Astrocyte of the cerebellum (primary cell): ENCODE measurements around the gene ARHGAP10.

ENCODE experiments used
- DNase-seq: peaks from one replicate; pipeline ENCODE4 v3.0.0-alpha.2; 2011; ENCODE audit warnings: low read depth
- H3K4me3 ChIP-seq: 2 replicates; pipeline ENCODE4 v1.5.1; 2011; ENCODE audit warnings: mild to moderate bottlenecking, low read depth, low read length, moderate library complexity
- CTCF ChIP-seq: IDR thresholded peaks from 2 replicates; pipeline ENCODE4 v1.5.1; 2012; ENCODE audit warnings: low read length, low read depth, moderate library complexity, mild to moderate bottlenecking; ENCODE audit errors: missing control alignments
- in situ Hi-C: cut with HindIII; loops from 2 replicates; pipeline ENCODE4 v1.10.0; 2017; ENCODE audit warnings: low sequenced_read_pairs

Gene ARHGAP10

GRCh38 chr4:147772056-147772455 is 40.2 kb downstream of the ARHGAP10 start:
- DNase-seq: no peak
- no peak for TF ChIP-seq CTCF

GRCh38 chr4:147772459-147772969 is 40.6 kb downstream of the ARHGAP10 start:
- H3K4me3 ChIP-seq: no peak overlapping the region
- in situ Hi-C loops: no loop called here
- no peak for TF ChIP-seq CTCF
- peak; percentile 27 for DNase-seq

More at GRCh38 chr4:147772056-147772455, 40.2 kb downstream of the ARHGAP10 start:
- H3K4me3 ChIP-seq: no peak overlapping the region
- in situ Hi-C loops: no loop called here

GRCh38 chr4:147773261-147774184 is 41.6 kb downstream of the ARHGAP10 start:
- no peak for DNase-seq
- TF ChIP-seq CTCF: no peak
- in situ Hi-C loops: no loop called here
- no peak overlapping the region for H3K4me3 ChIP-seq

GRCh38 chr4:147776716-147777115 is 44.8 kb downstream of the ARHGAP10 start:
- in situ Hi-C loops: loop anchor here (5.0 kb wide), 1 partner anchor 54 kb away; no protein-coding TSS in a partner anchor
- H3K4me3 ChIP-seq: no peak overlapping the region
- DNase-seq: no peak
- TF ChIP-seq CTCF: no peak

- in situ Hi-C loops: loop anchor here (5.0 kb wide), 1 partner anchor 55 kb away; no protein-coding TSS in a partner anchor
- H3K4me3 ChIP-seq: no peak overlapping the region
- DNase-seq: no peak
- TF ChIP-seq CTCF: no peak
Measured at GRCh38 chr4:147777456-147778091, 45.7 kb downstream of the ARHGAP10 start.

GRCh38 chr4:147778942-147779341 is 47.1 kb downstream of the ARHGAP10 start:
- H3K4me3 ChIP-seq: no peak overlapping the region
- DNase-seq: no peak
- no peak for TF ChIP-seq CTCF
- in situ Hi-C loops: loop anchor here (5.0 kb wide), 1 partner anchor 57 kb away; no protein-coding TSS in a partner anchor
